RWPE1 (cell line): Measurements from ENCODE around the gene UGCG.
A peak's percentile ranks its signal among the peaks of the same experiment; 100 is the strongest.

Experiments
- CTCF ChIA-PET: fragments of 350-600 bp; sonication (Branson Sonifier 250); formaldehyde crosslinking; extraction: SDS; loops from one replicate; lab custom pipeline; 2021; lab: Yijun Ruan, JAX
- POLR2A ChIA-PET: fragments of 400-600 bp; formaldehyde crosslinking; extraction: SDS; loops from one replicate; lab custom pipeline; 2020; ENCODE audit warnings: antibody characterized with exemption; ENCODE audit not compliant: low non-redundant PET; lab: Yijun Ruan, JAX
- DNase-seq: peaks from one replicate; pipeline ENCODE4 v3.0.0; 2012; ENCODE audit warnings: low spot score
- H3K27ac ChIP-seq: fragments of 450-650 bp; 2 replicates; pipeline ENCODE4 v1.5.1; 2017
- TF ChIP-seq, protein P1 (sequence below): fragments of 450-650 bp; conservative IDR thresholded peaks from 2 replicates; pipeline ENCODE4 v1.5.1; 2017; ENCODE audit warnings: low read depth, mild to moderate bottlenecking

The UGCG gene

GRCh38 chr9:111922324-111923013 lies 25.9 kb downstream of the UGCG start:
- POLR2A ChIA-PET: no interaction called here
- DNase-seq: no peak
- TF ChIP-seq, protein P1, sequence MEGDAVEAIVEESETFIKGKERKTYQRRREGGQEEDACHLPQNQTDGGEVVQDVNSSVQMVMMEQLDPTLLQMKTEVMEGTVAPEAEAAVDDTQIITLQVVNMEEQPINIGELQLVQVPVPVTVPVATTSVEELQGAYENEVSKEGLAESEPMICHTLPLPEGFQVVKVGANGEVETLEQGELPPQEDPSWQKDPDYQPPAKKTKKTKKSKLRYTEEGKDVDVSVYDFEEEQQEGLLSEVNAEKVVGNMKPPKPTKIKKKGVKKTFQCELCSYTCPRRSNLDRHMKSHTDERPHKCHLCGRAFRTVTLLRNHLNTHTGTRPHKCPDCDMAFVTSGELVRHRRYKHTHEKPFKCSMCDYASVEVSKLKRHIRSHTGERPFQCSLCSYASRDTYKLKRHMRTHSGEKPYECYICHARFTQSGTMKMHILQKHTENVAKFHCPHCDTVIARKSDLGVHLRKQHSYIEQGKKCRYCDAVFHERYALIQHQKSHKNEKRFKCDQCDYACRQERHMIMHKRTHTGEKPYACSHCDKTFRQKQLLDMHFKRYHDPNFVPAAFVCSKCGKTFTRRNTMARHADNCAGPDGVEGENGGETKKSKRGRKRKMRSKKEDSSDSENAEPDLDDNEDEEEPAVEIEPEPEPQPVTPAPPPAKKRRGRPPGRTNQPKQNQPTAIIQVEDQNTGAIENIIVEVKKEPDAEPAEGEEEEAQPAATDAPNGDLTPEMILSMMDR: no peak
- CTCF ChIA-PET: interaction anchor here (0.6 to 1.4 kb wide), 5 partner anchors 11 to 1669 kb away, joined by 3 to 5 read pairs (median 3); partner anchors contain the start of gene UGCG
- no peak overlapping the region for H3K27ac ChIP-seq

DNA sequence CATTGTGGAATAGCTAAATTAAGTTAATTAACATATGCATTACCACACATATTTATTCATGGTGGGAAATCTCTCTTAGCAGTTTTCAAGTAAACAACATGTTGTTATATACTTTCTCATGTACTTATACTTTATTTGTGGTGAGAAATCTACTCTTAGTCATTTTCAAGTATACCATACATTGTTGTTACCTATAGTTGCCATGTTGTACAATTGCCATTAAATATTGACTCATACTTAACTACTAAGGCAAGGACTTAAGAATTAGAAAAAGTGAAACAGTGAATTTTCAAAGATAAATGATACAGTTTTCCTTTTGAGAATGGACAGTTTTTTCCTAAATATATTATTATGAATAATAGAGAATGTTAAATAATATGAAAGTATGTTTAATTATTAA lies 27.7 kb downstream of the UGCG start:
- ChIA-PET CTCF (interaction anchor here (0.5 to 1.2 kb wide), 3 partner anchors 53 to 164 kb away, joined by 4 to 5 read pairs (median 5); no protein-coding TSS in a partner anchor), POLR2A (no interaction called here)
- TF ChIP-seq, protein P1: peak; percentile 13; the same call in 1 of the 2 replicates
- no peak for DNase-seq
- H3K27ac ChIP-seq: no peak overlapping the region

GRCh38 chr9:111925017-111925770 lies 28.6 kb downstream of the UGCG start:
- no peak for DNase-seq
- ChIA-PET CTCF (interaction anchor here (0.6 to 0.9 kb wide), 2 partner anchors 27 to 150 kb away, joined by 3 to 4 read pairs; no protein-coding TSS in a partner anchor), POLR2A (no interaction called here)
- TF ChIP-seq, protein P1: no peak
- no peak overlapping the region for H3K27ac ChIP-seq

- POLR2A ChIA-PET: no interaction called here
- no peak for DNase-seq
- CTCF ChIA-PET: interaction anchor here (0.9 kb wide), 1 partner anchor 28 kb away, joined by 3 read pairs; no protein-coding TSS in a partner anchor
- TF ChIP-seq, protein P1: no peak
- no peak overlapping the region for H3K27ac ChIP-seq
These were observed 29.2 kb downstream of the UGCG start for GRCh38 chr9:111925784-111926183.

GRCh38 chr9:111926421-111926875 lies 29.8 kb downstream of the UGCG start:
- CTCF ChIA-PET: no interaction called here
- no peak for DNase-seq
- no peak overlapping the region for H3K27ac ChIP-seq
- TF ChIP-seq, protein P1: no peak
- POLR2A ChIA-PET: no interaction called here

DNA sequence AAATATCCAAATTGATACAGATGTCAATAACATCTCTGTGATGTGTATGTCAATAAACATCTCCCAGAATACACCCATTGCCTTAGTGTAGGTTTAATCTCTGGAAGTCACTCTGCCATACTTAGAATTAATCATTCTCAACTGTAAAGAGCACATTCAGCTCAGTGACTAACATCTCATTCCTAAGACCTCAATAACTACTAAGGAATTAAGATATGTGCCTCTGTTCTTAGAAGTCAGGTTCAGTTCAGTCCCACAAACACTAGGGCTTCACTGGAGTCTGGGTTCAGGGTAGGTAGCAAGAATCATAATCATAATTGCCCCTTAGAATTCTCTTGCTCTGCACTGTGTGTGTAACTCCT lies 31.7 kb downstream of the UGCG start:
- TF ChIP-seq, protein P1: no peak
- CTCF ChIA-PET: no interaction called here
- H3K27ac ChIP-seq: no peak overlapping the region
- POLR2A ChIA-PET: no interaction called here
- DNase-seq: no peak
